Lung (tissue), 12 donors: ENCODE measurements around the gene MAS1L. TPM values are rescaled to one million over a fixed set of nuclear protein-coding genes. Genes with fewer than 3 reads are reported as not detected.
A peak's percentile ranks its signal among the peaks of the same experiment; 100 is the strongest.
"Not testable (repeated sequence)": the region's sequence is repeated elsewhere in the genome, so short reads cannot be mapped to it uniquely, and the experiment has no call there.

ENCODE experiments used
- ATAC-seq: fragments of 200-7000 bp; cut with Tn5 transposase; one replicate; pipeline ENCODE4 v1.9.1; 2020; ENCODE audit warnings: moderate number of reproducible peaks; ENCODE audit not compliant: insufficient read depth, low FRiP score
- DNase-seq, 3 donors: peaks; one replicate each; pipeline ENCODE4 v3.0.0-alpha.2; 2013 to 2017
- H3K27ac ChIP-seq, 2 donors: one replicate each; pipeline ENCODE4 v1.5.1; 2013; ENCODE audit warnings: mild to moderate bottlenecking in 2 of 2, moderate library complexity in 2 of 2, control low read depth in 1 of 2, inconsistent platforms in 1 of 2, low read depth in 1 of 2, low read length in 1 of 2
- H3K27me3 ChIP-seq, 3 donors: one replicate each; pipeline ENCODE4 v1.5.1; 2013; ENCODE audit warnings: low read length in 2 of 3; ENCODE audit not compliant: control insufficient read depth in 3 of 3, insufficient read depth in 3 of 3
- H3K36me3 ChIP-seq, 4 donors: one replicate each; pipeline ENCODE4 v1.5.1; 2013; ENCODE audit warnings: low read length in 4 of 4, mild to moderate bottlenecking in 1 of 4, moderate library complexity in 1 of 4; ENCODE audit not compliant: control insufficient read depth in 4 of 4, insufficient read depth in 4 of 4
- H3K4me1 ChIP-seq, 5 donors: one replicate each; pipeline ENCODE4 v1.5.1; 2013; ENCODE audit warnings: low read length in 5 of 5, mild to moderate bottlenecking in 2 of 5, moderate library complexity in 1 of 5; ENCODE audit not compliant: control insufficient read depth in 5 of 5, insufficient read depth in 5 of 5
- H3K4me3 ChIP-seq: one replicate; pipeline ENCODE4 v1.5.1; 2013; ENCODE audit warnings: mild to moderate bottlenecking, control low read depth, moderate library complexity
- H3K9ac ChIP-seq, 2 donors: one replicate each; pipeline ENCODE4 v1.5.1; 2013; ENCODE audit warnings: low read length in 2 of 2, control low read depth in 1 of 2; ENCODE audit not compliant: insufficient read depth in 1 of 2
- H3K9me3 ChIP-seq, 4 donors: one replicate each; pipeline ENCODE4 v1.5.1; 2013; ENCODE audit warnings: low read length in 3 of 4, mild to moderate bottlenecking in 1 of 4, moderate library complexity in 1 of 4; ENCODE audit not compliant: control insufficient read depth in 4 of 4, insufficient read depth in 3 of 4
- CTCF ChIP-seq: IDR thresholded peaks from 2 replicates; pipeline ENCODE4 v1.5.1; 2012; ENCODE audit warnings: mild to moderate bottlenecking; ENCODE audit errors: control extremely low read depth, extremely low read depth
- WGBS, 2 donors: extraction: QIAGEN DNeasy Blood & Tissue Kit; methylation state at CpG; one replicate each; pipeline ENCODE4 v1.1.7; 2013; 5-methylcytosine and 5-hydroxymethylcytosine counted together
- polyA plus RNA-seq, 2 donors: library from polyadenylated mRNA; stranded (reverse); fragments of 200-250 nt; gene quantifications; one replicate each; pipeline ENCODE4 v1.2.1, GENCODE V29; 2013
- total RNA-seq, 2 donors: library from RNA; depleted of rRNA in 1 of 2; stranded (reverse); fragments of >200 nt in 1 of 2; gene quantifications; one replicate each; pipeline ENCODE4 v1.2.1, GENCODE V29; 2014 to 2021
- donor health status: control.
- donor health status: control.
- donor health status: Bipolar disorder and iron deficiency.
- donor health status: healthy.
- donor health status: DM: yes; HTN: yes; CAD: no.

MAS1L gene
- total and polyA plus RNA-seq, 4 donors = not detected

GRCh38 chr6:29451471-29452193 is 36.1 kb downstream of the MAS1L start:
- 81 to 85% methylated on average over 3 of the region's 3 CpGs for WGBS, 2 donors
- no peak overlapping the region for H3K4me3 ChIP-seq
- H3K9me3 ChIP-seq = peaks cover 0 to 1% (median 0%) of the 10 kb centered on the region in 4 donors
- H3K27ac ChIP-seq = no peak overlapping the region
- H3K27me3 ChIP-seq = no peaks in the 10 kb centered on the region
- H3K9ac ChIP-seq = no peak overlapping the region
- DNase-seq (no peak), ATAC-seq (no peak)
- no peaks in the 10 kb centered on the region for H3K4me1 ChIP-seq
- H3K36me3 ChIP-seq = no peaks in the 10 kb centered on the region
- no peak for TF ChIP-seq CTCF

GRCh38 chr6:29447670-29448069 is 40.1 kb downstream of the MAS1L start:
- WGBS, 2 donors = 74 to 88% methylated on average over 1 of the region's 1 CpG
- Histone ChIP-seq H3K9ac (no peak overlapping the region), H3K27me3 (no peaks in the 10 kb centered on the region), H3K27ac (no peak overlapping the region), H3K36me3 (no peaks in the 10 kb centered on the region), H3K4me1 (no peaks in the 10 kb centered on the region), H3K9me3 (peaks cover 0 to 4% (median 0%) of the 10 kb centered on the region in 4 donors), H3K4me3 (no peak overlapping the region)
- no peak for DNase-seq
- no peak for ATAC-seq
- no peak for TF ChIP-seq CTCF

DNA sequence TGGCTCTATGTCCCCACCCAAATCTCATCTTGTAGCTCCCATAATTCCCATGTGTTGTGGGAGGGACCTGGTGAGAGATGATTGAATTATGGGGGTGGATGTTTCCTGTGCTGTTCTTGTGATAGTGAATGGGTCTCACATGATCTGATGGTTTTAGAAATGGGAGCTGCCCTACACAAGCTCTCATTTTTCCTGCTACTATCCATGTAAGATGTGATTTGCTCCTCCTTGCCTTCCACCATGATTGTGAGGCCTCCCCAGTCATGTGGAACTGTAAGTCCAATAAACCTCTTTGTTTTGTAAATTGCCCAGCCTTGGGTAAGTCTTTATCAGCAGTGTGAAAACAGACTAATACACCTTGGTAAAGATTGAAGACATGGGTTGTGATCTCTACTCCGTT is 43.7 kb downstream of the MAS1L start:
- not testable (repeated sequence) for H3K9me3 ChIP-seq, H3K4me1 ChIP-seq, H3K27me3 ChIP-seq, DNase-seq, ATAC-seq, H3K36me3 ChIP-seq, H3K27ac ChIP-seq, H3K4me3 ChIP-seq, H3K9ac ChIP-seq
- 75 to 91% methylated on average over 1 of the region's 1 CpG for WGBS, 2 donors

- H3K9ac ChIP-seq = no peak overlapping the region
- ATAC-seq (no peak), DNase-seq (peak in 2 of 3 donors; percentile 5 to 50)
- no peak overlapping the region for H3K4me3 ChIP-seq
- H3K27ac ChIP-seq = no peak overlapping the region
- TF ChIP-seq CTCF = no peak
- H3K4me1 ChIP-seq = no peaks in the 10 kb centered on the region
- H3K36me3 ChIP-seq = no peaks in the 10 kb centered on the region
- H3K9me3 ChIP-seq = peaks cover 0 to 2% (median 0%) of the 10 kb centered on the region in 4 donors
- H3K27me3 ChIP-seq = no peaks in the 10 kb centered on the region
- 81 to 88% methylated on average over 1 of the region's 1 CpG for WGBS, 2 donors
Observed at GRCh38 chr6:29442719-29443118, 45.0 kb downstream of the MAS1L start.
